ENCODE data around the gene CYP4F2.
"Not testable (repeated sequence)": the region's sequence is repeated elsewhere in the genome, so short reads cannot be mapped to it uniquely, and the experiment has no call there.

CYP4F2 gene, protein sequence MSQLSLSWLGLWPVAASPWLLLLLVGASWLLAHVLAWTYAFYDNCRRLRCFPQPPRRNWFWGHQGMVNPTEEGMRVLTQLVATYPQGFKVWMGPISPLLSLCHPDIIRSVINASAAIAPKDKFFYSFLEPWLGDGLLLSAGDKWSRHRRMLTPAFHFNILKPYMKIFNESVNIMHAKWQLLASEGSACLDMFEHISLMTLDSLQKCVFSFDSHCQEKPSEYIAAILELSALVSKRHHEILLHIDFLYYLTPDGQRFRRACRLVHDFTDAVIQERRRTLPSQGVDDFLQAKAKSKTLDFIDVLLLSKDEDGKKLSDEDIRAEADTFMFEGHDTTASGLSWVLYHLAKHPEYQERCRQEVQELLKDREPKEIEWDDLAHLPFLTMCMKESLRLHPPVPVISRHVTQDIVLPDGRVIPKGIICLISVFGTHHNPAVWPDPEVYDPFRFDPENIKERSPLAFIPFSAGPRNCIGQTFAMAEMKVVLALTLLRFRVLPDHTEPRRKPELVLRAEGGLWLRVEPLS

DNA sequence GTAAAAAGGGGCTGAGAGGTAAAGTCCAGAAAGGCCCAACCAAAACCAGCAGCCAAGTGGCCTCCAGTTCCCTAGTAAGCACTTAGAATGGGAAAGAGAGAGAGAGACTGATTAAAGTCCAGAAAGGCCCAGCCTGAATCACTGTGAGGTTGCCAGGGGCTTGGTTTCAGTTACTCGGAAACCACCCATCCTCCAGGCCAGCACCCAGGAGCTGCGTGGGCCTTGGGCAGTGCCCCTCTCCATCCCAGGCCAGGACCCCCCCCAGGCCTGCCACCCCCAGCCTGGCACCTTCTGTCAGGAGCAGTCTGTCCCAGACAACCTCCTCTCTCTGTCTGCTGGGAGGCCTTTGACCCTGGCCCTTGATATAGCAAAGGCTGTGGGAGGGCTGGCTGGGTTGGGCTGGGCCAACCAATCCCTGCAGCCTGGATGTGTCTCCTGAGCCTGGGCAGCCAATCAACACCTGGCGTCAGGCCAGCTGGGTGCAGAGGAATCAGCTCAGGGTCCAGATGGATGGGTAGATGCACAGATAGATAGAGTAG is at the start of gene CYP4F2:
CYP4F2 (minus strand) TSS at position 337 of the 539 bp plus-strand sequence. CDS start 463 bp downstream, outside the sequence.
- no peak for DNase-seq (ENCODE audit: low read depth, low spot score)

DNA sequence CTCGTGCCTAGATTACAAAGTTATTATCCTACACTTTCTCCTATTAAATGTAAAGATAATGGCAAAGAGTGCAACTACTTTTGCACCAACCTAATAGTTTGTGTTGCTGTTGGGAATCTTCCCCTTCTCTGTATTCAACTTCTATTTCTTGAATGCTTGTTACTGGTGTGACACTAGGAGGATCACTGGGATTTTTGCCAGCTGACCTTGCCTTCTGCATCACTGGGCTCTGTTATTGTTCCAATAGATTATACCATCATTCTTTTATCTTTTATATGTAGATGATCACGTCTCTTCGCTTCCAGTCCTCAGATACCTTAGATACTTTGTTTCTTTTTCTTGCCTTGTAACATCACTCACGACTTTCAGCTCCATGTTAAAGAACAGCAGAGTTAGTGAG is 47.4 kb upstream of the CYP4F2 start:
- DNase-seq (ENCODE audit: low read depth, low spot score) = no peak

DNA sequence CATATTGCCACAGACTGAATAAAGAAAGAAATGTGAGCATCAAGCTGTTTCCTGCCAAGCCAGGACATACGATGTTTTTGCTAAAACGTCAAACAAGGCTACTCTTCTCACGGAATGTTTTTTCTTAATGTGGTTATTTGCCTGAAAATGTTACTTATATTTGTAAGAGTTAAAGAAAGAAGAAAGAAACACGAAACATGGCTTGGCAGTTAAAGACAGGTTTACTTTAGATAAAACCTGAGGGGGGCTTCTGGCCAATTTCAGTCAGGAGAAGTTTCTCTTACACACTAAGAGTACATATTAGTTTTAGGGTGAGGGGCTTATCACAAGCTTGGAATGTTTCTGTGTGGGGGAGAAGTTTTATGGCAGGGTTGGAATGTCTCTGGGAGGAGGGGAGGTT is 46.5 kb upstream of the CYP4F2 start:
- no peak for DNase-seq (ENCODE audit: low read depth, low spot score)

DNA sequence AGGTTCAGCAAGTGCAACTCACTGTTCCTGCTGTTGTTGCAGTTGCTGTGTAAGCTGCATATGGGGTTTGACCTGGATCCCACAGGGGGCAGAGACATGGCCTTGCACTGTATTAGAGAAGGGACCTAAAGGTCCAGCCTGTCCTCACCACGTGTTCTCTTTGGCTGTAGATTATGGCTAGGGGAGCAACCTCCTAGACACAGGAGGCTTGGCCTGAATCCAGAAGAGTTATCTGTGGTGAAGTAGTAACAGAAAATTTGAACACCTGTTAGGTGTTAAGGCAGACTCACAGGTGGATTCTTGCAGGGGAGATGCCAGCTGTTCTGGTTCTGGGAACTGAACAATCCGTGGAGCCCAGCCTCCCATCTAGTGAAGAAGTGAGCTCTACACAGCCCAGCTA is 39.9 kb upstream of the CYP4F2 start:
- no peak for DNase-seq (ENCODE audit: low read depth, low spot score)

DNA sequence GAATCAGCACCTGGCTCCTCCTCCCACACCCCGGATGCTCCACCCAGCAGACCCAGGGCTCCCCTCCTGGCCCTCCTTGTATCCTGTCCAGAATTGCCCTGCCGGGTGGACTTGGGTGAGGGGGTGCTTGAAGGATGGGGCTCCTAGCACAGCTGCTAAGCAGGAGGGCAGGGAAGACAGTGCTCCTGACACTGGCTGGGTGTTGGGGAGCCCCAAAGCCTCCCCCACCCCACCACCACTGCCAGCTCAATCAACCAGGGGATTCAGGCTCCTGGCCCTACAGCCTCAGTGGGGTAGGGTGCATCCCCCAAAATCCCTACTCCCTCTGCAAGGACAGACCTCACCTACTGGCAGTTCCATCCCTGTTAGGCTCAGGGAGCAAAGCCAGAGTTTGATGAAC is 39.1 kb upstream of the CYP4F2 start:
- no peak for DNase-seq (ENCODE audit: low read depth, low spot score)

DNA sequence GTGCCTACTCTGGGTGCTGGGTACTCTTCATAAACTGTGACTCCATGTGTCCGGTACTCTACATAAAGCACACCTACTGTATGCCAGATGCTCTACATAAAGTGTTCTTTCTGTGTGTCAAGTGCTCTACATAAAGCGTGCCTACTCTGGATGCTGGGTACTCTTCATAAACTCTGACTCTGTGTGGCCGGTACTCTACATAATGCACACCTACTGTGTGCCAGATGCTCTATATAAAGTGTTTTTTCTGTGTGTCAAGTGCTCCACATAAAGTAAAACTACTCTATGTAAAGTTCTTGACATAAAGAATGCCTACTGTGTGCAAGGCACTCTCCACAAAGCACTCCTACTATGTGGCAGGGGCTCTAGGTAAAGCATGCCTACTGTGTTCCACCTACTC is 38.3 kb upstream of the CYP4F2 start:
- no peak for DNase-seq (ENCODE audit: low read depth, low spot score)

DNA sequence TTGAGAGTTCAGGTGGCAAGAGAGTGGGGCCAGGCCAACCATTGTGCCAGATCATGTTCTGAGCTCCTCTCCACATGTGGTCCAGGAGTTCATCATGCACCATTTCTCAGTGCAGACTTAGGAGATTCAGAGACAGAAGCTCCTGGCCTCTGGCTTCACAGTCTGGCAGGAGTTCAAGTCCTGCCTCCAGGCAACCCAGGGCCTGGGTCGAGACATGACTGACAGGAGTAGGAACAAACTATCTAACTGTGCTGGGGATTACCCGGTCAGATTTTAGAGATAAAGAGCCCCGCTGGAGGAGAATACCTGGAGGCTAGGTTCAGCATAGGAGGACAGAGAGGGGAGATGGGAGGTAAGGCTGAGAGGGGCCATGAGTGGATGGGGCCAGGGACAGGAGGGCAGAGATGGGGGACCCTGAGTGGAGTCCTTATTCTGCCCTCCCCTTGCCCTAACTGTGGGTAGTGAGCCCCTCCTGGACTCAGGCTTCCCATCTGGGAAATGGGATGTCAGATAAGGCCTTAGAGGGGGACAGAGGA is 37.4 kb upstream of the CYP4F2 start:
- DNase-seq (ENCODE audit: low read depth, low spot score) = no peak

DNA sequence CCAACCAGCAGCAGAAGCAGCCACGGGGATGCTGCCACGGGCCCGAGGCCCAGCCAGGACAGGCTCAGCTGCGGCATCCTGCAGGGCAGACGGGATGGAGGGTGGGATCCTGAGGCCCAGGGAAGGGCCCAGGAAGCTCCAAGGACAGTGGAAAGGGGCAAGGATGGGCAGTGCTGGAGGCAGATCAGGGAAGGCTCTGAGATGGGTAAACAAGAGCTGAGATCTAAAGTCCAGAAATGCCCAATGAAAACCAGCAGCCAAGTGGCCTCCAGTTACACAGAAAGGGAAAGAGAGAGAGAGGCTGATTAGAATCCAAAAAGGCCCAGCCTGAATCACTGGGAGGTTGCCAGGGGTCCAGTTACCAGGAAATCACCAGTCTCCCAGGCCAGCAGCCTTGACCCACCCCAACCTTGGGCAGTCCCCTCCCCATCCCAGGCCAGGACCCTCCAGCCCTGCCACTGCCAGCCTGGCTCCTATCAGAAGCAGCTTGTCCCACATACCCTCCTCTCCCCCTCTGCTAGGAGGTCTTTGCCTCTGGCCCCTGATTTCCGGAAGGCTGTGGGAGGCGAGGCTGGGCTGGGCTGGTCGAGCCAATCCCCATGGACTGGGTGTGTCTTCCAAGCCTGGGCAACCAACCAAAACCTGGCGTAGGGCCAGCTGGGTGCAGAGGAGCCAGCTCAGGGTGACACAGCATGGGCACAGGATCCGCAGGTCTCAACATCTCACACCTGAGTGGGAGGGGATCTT is 36.6 kb upstream of the CYP4F2 start, which contains the start of gene CYP4F11:
CYP4F11 (minus strand) TSS at position 198 of the 747 bp plus-strand sequence; CDS start at position 77, 121 bp downstream.
- DNase-seq (ENCODE audit: low read depth, low spot score) = no peak

DNA sequence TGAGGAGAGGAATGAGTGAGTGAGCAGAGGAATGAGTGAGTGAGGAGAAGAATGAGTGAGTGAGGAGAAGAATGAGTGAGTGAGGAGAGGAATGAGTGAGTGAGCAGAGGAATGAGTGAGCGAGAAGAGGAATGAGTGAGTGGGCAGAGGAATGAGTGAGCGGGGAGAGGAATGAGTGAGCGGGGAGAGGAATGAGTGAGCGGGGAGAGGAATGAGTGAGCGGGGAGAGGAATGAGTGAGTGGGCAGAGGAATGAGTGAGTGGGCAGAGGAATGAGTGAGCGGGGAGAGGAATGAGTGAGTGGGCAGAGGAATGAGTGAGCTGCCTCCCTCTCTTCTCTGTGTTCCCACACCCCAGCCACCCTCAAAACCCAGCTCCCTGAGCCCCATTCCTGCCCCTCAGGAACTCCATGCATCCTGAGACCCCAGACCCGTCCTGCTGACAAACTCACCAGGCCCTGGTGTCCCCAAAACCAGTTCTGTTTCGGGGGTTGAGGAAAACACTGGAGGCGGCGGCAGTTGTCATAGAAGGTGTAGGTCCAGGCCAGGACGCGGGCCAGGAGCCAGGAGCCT is 36.0 kb upstream of the CYP4F2 start:
- DNase-seq (ENCODE audit: low read depth, low spot score) = not testable (repeated sequence)

DNA sequence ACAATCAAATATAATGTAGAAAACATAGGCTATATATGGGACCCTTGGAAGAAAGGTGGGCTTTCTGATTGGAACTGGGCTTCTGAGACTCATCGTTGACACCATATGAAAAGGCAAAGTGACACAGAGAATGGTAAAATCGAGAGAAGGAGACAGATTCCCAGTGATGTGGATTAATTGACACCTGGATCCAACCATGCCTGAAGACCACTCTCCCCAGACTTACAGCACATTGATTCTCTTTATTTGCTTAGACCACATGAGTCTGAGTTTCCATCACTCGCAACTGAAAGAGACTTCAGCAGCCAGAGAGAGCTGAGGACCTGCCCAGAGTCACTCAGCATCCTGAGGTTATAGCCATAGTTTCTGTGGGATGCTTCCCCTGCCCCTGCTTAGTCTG is 30.4 kb upstream of the CYP4F2 start:
- DNase-seq (ENCODE audit: low read depth, low spot score) = no peak

DNA sequence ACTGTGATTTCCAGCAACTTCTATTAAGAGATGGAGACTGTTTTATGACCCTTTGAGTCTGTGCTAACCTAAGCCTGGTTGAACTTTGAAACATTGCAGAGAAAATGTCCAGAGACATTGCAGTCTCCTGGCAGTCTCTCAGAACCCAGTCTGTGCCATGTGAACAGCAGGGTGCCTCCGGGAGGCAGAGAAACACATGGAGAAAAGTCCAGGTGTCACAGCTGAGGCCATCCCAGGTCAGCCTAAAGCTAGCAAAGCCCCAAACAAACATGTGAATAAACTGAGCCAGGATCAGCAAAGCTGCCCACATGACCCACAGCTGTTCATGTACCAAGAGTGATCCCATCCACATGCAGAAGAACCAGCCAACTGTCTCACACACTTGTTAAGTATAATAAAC is 28.6 kb upstream of the CYP4F2 start:
- DNase-seq (ENCODE audit: low read depth, low spot score) = no peak

DNA sequence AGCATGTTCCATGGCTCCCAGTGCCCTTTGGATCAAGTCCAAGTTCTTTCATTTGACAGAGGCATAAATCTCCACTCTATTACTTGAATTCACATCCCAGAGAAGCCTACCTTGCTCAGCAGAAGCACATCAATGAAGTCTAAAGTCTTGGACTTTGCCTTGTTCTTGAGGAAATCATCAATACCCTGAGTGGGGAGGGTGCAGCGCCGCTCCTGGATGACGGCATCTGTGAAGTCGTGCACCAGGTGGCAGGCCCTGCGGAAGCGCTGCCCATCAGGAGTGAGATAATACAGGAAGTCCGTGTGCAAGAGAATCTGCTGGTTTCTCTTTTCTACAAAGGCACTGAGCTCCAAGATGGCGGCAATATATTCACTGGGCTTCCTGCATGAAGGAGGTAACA is 25.8 kb upstream of the CYP4F2 start:
- no peak for DNase-seq (ENCODE audit: low read depth, low spot score)

DNA sequence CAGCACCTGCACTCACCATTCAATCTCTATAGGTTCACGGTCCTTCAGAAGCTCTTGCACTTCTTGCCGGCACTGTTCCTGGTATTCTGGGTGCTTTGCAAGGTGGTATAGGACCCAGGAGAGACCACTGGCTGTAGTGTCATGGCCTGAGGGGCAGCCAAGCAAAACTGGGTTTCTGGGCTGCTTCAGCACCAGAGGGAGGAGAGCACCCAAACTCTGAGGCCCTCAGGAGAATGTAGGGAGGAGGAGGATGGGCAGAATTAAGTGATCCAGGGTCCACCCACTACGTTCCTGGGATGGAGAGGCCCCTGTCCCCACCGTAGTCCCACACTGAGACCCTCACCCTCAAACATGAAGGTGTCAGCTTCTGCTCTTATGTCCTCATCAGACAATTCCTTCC is 24.1 kb upstream of the CYP4F2 start:
- DNase-seq (ENCODE audit: low read depth, low spot score) = no peak

DNA sequence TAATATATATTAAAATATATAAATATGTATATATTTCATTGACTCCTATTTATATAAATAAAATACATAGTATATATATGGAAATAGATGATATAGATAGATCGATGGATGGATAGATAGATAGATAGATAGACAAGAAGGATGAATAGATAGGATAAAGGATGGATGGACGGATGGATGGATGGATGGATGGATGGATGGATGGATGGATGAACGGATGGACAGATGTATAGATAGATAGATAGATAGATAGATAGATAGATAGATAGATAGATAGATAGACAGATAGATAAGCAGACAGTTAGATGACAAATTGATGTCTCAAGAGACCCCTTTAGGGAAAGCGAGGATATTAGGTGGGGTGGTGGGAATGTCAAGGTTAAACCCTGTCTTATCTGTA is 21.4 kb upstream of the CYP4F2 start:
- DNase-seq (ENCODE audit: low read depth, low spot score) = no peak

DNA sequence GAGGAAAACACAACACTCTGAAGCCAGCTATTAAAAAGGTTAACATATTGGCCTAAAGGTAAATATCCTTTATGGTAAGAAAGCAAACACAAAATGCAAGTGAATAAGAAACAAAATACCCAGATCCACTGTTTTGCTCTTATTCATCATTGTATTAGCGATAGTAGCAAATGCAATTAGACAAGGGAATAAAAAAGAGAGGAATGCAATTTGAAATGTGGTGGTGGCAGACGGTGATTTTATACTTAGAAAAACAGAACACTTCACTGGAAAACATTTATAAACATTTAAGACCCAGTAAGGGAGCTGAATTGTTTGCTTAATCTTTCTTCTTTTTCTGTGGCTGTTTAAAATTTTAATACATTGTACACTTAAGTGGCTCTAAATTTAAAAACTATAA is 17.2 kb upstream of the CYP4F2 start:
- DNase-seq (ENCODE audit: low read depth, low spot score) = no peak

DNA sequence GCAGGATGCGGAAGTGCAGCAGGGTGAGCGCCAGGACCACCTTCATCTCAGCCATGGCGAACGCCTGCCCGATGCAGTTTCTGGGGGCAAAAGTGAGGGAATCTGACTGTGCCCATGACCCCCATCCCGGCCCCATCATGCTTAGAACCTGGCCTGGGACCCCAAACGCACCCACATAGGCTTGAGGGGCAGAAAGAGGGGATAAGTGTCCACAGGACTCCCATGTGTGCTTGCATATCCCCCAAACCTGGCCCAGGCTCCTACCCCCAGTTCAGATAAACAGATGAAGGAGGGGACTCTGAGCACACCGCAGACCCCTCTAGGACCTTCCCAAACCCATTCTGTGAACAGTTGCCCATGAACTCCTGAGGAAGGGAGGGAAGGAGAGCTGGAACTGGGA is 16.0 kb upstream of the CYP4F2 start:
- DNase-seq (ENCODE audit: low read depth, low spot score) = no peak

DNA sequence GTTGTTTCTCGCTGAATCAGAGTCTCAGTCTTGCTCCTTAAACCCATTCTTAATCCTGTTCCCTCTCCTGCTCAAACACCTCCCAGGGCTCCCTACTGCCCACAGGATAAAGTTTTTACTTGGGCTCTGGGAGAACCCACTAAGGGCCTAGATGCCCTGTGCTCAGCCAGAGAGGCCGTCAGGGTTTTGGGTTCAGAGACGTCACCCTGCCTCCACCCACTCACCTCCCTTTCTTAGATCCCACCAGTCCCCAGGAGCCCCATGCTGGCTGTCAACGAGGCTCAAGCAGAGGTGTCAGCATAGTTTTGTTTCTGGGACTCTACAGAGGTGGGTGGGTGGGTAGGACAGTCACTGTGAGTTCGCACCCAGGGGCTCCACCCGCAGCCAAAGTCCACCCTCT is 15.5 kb upstream of the CYP4F2 start:
- DNase-seq (ENCODE audit: low read depth, low spot score) = no peak

DNA sequence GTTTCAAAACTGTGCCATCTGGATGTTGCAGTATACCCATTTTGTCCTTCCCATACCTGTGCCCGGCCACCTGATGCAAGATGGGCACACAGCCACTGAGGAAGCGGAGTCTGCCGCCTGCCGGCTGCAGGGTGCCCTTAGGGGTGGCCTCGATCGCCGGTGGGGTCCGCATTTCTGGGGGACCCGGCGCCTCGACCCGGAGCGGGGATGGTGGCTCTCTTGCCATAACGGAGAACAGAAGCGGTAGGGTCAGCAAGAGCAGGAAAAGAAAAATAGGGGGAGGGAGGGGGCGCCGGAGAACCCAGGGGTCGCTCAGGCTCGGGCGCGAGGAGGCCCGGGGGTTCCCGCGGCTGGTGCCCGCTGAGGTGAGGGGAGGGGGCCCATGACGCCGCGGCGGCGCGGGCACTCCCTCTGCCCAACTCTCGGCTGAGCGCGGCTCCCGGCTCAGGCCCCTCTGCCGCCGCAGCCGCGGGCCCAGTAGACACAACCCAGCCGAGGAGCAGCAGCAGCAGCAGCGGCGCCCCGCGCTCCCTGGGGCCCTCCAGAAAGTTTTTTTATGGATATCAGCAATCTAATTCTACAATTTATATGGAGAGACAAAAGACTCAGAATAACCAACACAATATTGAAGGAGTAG is 13.8 kb upstream of the CYP4F2 start:
- DNase-seq (ENCODE audit: low read depth, low spot score) = no peak

DNA sequence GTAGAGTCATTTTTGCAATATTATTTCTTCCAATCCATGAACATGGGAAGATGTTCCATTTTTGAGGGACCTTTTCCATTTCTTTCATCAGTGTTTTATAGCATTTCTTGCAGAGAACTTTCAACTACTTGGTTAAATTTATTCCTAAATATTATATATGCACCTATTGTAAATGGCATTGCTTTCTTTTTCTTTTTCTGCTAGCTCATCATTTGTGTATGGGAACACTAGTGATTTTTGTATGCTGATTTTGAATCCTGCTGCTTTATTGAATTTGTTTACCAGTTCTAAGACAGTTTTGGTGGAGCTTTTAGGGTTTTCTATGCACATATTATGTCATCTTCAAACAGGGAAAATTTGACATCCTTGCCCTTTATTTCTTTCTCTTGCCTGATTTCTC is 7.2 kb upstream of the CYP4F2 start:
- DNase-seq (ENCODE audit: low read depth, low spot score) = no peak

DNA sequence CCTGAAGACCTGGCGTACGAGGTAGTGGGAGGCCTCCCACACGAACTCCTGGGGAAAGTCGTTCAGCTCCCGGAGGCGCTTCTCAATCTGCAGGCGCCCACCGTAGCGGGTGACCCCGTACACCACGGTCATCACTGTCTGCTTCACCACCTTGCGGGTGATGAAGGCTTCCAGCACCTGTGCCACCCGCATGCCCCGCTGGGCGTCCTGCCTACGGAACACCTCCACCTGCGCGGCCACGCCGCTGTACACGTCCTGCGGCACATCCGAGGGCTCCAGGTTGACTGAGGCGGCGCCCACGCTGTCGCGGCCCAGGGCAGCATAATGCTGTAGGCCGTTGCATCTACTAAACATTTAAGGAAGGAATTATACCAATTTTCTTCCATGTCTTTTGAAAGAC is 5.0 kb upstream of the CYP4F2 start:
- DNase-seq (ENCODE audit: low read depth, low spot score) = not testable (repeated sequence)

DNA sequence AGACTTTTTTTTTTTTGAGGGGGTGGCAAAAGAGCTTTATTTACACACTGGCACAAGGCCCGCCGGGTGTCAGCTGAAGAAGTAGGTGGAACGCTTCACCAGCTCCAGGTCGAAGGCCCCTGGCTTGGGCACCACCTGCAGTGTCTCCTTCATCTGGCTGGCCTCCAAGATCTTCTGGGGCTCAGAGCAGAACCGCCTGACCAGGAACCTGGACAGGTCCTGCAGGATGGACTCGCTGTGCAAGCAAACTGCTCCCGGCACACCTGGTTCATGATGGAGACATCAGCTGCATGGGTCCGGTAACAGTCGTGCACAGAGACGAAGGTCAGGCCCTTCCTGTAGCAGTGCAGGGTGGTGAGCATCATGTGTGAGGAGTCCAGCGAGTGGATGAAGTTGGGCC is 4.4 kb upstream of the CYP4F2 start:
- no peak for DNase-seq (ENCODE audit: low read depth, low spot score)

Measured in activated naive CD8-positive, alpha-beta T cell treated with anti-CD3 and anti-CD28 coated beads, Interleukin-2, amount 50 U/mL, for 16 hours (primary cell).